Globus pallidus (tissue), 1 donor: Measurements from ENCODE around the gene HAVCR2.
A peak's percentile ranks its signal among the peaks of the same experiment; 100 is the strongest.

ENCODE experiments used
- DNase-seq: peaks from one replicate; pipeline ENCODE4 v3.0.0-alpha.2; 2015; ENCODE audit warnings: low spot score

The HAVCR2 gene

GRCh38 chr5:157108976-157109375, at the start of gene HAVCR2:
TSS of gene HAVCR2 (minus strand) at chr5:157109044. CDS start at chr5:157108983, 61 bp downstream.
- peak; percentile 76 for DNase-seq

GRCh38 chr5:157157293-157157891, 48.5 kb upstream of the HAVCR2 start:
- no peak for DNase-seq

- no peak for DNase-seq
Measured at GRCh38 chr5:157155297-157155696, 46.5 kb upstream of the HAVCR2 start.

GRCh38 chr5:157150995-157151394, 42.2 kb upstream of the HAVCR2 start:
- DNase-seq, result no peak

GRCh38 chr5:157148734-157149615, 40.1 kb upstream of the HAVCR2 start:
- DNase-seq, result peak; percentile 66

GRCh38 chr5:157143127-157143971, 34.5 kb upstream of the HAVCR2 start:
- DNase-seq, result no peak

- peak; percentile 99 for DNase-seq
Measured at GRCh38 chr5:157142317-157143126, 33.7 kb upstream of the HAVCR2 start, which contains the start of gene MED7. TSS of gene MED7 (minus strand) at chr5:157142865. CDS start at chr5:157139431, 3,434 bp downstream.

GRCh38 chr5:157137691-157138090, 28.8 kb upstream of the HAVCR2 start:
- DNase-seq, result no peak

- DNase-seq, result no peak
Measured at GRCh38 chr5:157132281-157132612, 23.4 kb upstream of the HAVCR2 start.

- no peak for DNase-seq
Measured at GRCh38 chr5:157130925-157131324, 22.1 kb upstream of the HAVCR2 start.

- no peak for DNase-seq
Measured at GRCh38 chr5:157121709-157122108, 12.9 kb upstream of the HAVCR2 start.

GRCh38 chr5:157120102-157120501, 11.3 kb upstream of the HAVCR2 start:
- no peak for DNase-seq

GRCh38 chr5:157116483-157116954, 7.7 kb upstream of the HAVCR2 start:
- no peak for DNase-seq

- DNase-seq, result no peak
Measured at GRCh38 chr5:157115502-157115901, 6.7 kb upstream of the HAVCR2 start.

- no peak for DNase-seq
Measured at GRCh38 chr5:157115012-157115411, 6.2 kb upstream of the HAVCR2 start.

GRCh38 chr5:157113002-157113401, 4.2 kb upstream of the HAVCR2 start:
- no peak for DNase-seq

- DNase-seq, result peak; percentile 29
Measured at GRCh38 chr5:157109744-157110143, 900 bp upstream of the HAVCR2 start.

- no peak for DNase-seq
Measured at GRCh38 chr5:157107508-157107907, 1.3 kb downstream of the HAVCR2 start.

GRCh38 chr5:157106630-157107461, 2.0 kb downstream of the HAVCR2 start:
- DNase-seq, result peak; percentile 22

- DNase-seq, result no peak
Measured at GRCh38 chr5:157100140-157100679, 8.6 kb downstream of the HAVCR2 start.
